PC-9 (cell line): ENCODE results near the gene WSCD2. TPM values are rescaled to one million over a fixed set of nuclear protein-coding genes. Genes with fewer than 3 reads are reported as not detected.

ENCODE experiments used
- BruUV-seq: library from RNA; stranded (reverse); fragments of 400-500 nt; replicated peaks from 2 replicates; lab custom pipeline; 2021; lab: Mats Ljungman, UMichigan
- CTCF ChIA-PET: fragments of 300-600 bp; sonication (Branson Sonifier 250); formaldehyde crosslinking; loops from one replicate; lab custom pipeline; 2022; ENCODE audit warnings: antibody characterized with exemption; lab: Charles Lee
- POLR2A ChIA-PET: fragments of 300-600 bp; sonication (Branson Sonifier 250); formaldehyde crosslinking; loops from one replicate; lab custom pipeline; 2022; ENCODE audit warnings: antibody characterized with exemption; ENCODE audit not compliant: unreplicated experiment; lab: Charles Lee
- DNase-seq, 2 experiments: peaks; one replicate each; pipeline versions ENCODE4 v3.0.0 to v3.0.0-alpha.2; 2015 to 2022; ENCODE audit warnings: mixed read lengths in 1 of 2
- H2AFZ ChIP-seq: fragments of 200-600 bp; sonication (generic); 2 replicates; pipeline ENCODE4 v1.8.1; 2017; ENCODE audit warnings: antibody characterized with exemption
- H3F3A ChIP-seq: fragments of 200-600 bp; sonication (generic); 2 replicates; pipeline ENCODE4 v1.8.1; 2017; ENCODE audit warnings: antibody characterized with exemption, mild to moderate bottlenecking, low read depth; ENCODE audit not compliant: insufficient read depth
- H3K27ac ChIP-seq: fragments of 200-600 bp; sonication (generic); 2 replicates; pipeline ENCODE4 v1.6.1; 2016; ENCODE audit warnings: mixed run types
- H3K27me3 ChIP-seq: fragments of 200-600 bp; sonication (generic); 2 replicates; pipeline ENCODE4 v1.6.1; 2016; ENCODE audit warnings: low read depth, mixed run types; ENCODE audit not compliant: insufficient read depth
- H3K36me3 ChIP-seq: fragments of 200-600 bp; sonication (generic); 2 replicates; pipeline ENCODE4 v1.6.1; 2016; ENCODE audit warnings: low read depth, mixed run types
- H3K4me1 ChIP-seq: fragments of 200-600 bp; sonication (generic); replicated peaks from 2 replicates; pipeline ENCODE4 v1.6.1; 2016; ENCODE audit warnings: mixed run types; ENCODE audit not compliant: insufficient read depth
- H3K4me2 ChIP-seq: fragments of 200-600 bp; sonication (generic); 2 replicates; pipeline ENCODE4 v1.6.1; 2017; ENCODE audit warnings: mixed run types
- H3K4me3 ChIP-seq: fragments of 200-600 bp; sonication (generic); 2 replicates; pipeline ENCODE4 v1.6.1; 2016; ENCODE audit warnings: mixed run types
- H3K79me2 ChIP-seq: fragments of 200-600 bp; sonication (generic); 2 replicates; pipeline ENCODE4 v1.6.1; 2017; ENCODE audit warnings: low read depth, mixed run types
- H3K9me2 ChIP-seq: fragments of 200-600 bp; sonication (generic); 2 replicates; pipeline ENCODE4 v1.8.1; 2017; ENCODE audit warnings: mild to moderate bottlenecking; ENCODE audit not compliant: insufficient read depth
- H3K9me3 ChIP-seq: fragments of 200-600 bp; sonication (generic); 2 replicates; pipeline ENCODE4 v1.8.1; 2016; ENCODE audit warnings: low read depth; ENCODE audit not compliant: insufficient read depth
- H4K20me1 ChIP-seq: fragments of 200-600 bp; sonication (generic); 2 replicates; pipeline ENCODE4 v1.8.1; 2017; ENCODE audit not compliant: insufficient read depth
- CTCF ChIP-seq: fragments of 200-600 bp; sonication (generic); conservative IDR thresholded peaks from 2 replicates; pipeline ENCODE4 v1.6.1; 2017; ENCODE audit warnings: mixed run types, antibody characterized with exemption, mild to moderate bottlenecking, moderate library complexity
- EZH2 ChIP-seq: fragments of 200-600 bp; sonication (generic); IDR thresholded peaks from 2 replicates; pipeline ENCODE4 v1.8.0; 2017; ENCODE audit warnings: antibody characterized with exemption, low read depth
- intact Hi-C: fragments of 100-400 bp; cut with micrococcal nuclease; formaldehyde crosslinking; loops from one replicate; pipeline ENCODE4 v1.10.0; 2022; ENCODE audit not compliant: unreplicated experiment
- total RNA-seq: library from RNA; stranded (reverse); gene quantifications from 2 replicates; pipeline ENCODE4 v1.2.3, GENCODE V29; 2021

The WSCD2 gene
- total RNA-seq, 1 experiment from 2014 or later, result not detected

- POLR2A ChIA-PET, result no interaction called here
- no peak for DNase-seq
Measured at GRCh38 chr12:108094056-108094649, 34.9 kb upstream of the WSCD2 start.

DNA sequence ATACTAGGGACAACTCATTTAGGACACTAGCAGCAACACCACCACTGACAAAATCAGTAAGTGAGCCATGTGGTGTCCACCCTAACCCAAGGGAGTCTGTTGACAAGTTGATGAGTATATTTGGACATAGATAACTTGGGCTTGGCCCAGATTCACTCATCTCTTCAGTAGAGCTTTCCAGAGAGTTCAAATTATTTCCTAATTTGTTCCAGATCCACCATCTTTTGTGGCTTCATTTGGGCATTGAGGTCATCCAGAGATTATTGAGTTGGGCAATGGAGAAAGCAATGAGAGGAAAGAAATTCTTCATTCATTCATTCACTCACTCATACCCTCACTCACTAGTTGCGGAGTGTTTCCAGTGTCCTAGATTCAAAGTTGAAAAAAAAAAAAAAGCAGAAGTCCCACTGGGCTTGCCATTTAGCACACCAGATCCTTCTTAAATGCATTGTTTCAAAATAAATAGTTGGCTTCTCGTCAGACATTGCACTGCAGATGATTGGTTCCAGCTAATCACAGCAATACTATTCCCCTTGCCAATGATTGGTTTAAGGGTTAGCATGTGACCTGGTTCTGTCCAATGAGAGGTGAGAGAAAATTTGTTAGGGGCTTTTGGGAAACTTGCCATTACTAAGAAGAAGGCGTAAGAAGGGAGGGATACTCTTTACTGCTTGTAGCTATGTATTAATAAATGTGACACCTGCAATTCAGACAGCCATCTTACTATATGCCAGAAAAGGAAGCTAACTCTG is 31.8 kb upstream of the WSCD2 start:
- POLR2A ChIA-PET, result no interaction called here

More at GRCh38 chr12:108094056-108094649, 34.9 kb upstream of the WSCD2 start:
- no peak overlapping the region for H2AFZ ChIP-seq
- no peak for TF ChIP-seq CTCF
- no peak for TF ChIP-seq EZH2
- no peak overlapping the region for H3K4me2 ChIP-seq
- no peaks in the 10 kb centered on the region for H3K79me2 ChIP-seq
- H3K4me1 ChIP-seq, result no peaks in the 10 kb centered on the region
- no peaks in the 10 kb centered on the region for H3K9me2 ChIP-seq
- no TSS peak for BruUV-seq
- intact Hi-C loops, result no loop called here
- no peak overlapping the region for H3K27ac ChIP-seq
- peaks cover 53% of the 10 kb centered on the region for H3K27me3 ChIP-seq
- no peaks in the 10 kb centered on the region for H3K9me3 ChIP-seq
- no peaks in the 10 kb centered on the region for H3F3A ChIP-seq
- no peak overlapping the region for H3K4me3 ChIP-seq
- no peaks in the 10 kb centered on the region for H4K20me1 ChIP-seq
- CTCF ChIA-PET, result no interaction called here
- H3K36me3 ChIP-seq, result no peaks in the 10 kb centered on the region

GRCh38 chr12:108098374-108098773 is 30.7 kb upstream of the WSCD2 start:
- no peak overlapping the region for H3K4me3 ChIP-seq
- no peaks in the 10 kb centered on the region for H3K9me3 ChIP-seq
- DNase-seq, result no peak
- no peaks in the 10 kb centered on the region for H4K20me1 ChIP-seq
- H3K4me2 ChIP-seq, result no peak overlapping the region
- intact Hi-C loops, result no loop called here
- H3K4me1 ChIP-seq, result no peaks in the 10 kb centered on the region
- H3K9me2 ChIP-seq, result no peaks in the 10 kb centered on the region
- BruUV-seq, result no TSS peak
- H2AFZ ChIP-seq, result no peak overlapping the region
- no peak overlapping the region for H3K27ac ChIP-seq
- H3K27me3 ChIP-seq, result peaks cover 15% of the 10 kb centered on the region
- H3F3A ChIP-seq, result no peaks in the 10 kb centered on the region
- H3K79me2 ChIP-seq, result no peaks in the 10 kb centered on the region
- no peaks in the 10 kb centered on the region for H3K36me3 ChIP-seq
- ChIA-PET POLR2A (no interaction called here), CTCF (no interaction called here)
- TF ChIP-seq CTCF (no peak), EZH2 (no peak)

More for the DNA sequence above, 31.8 kb upstream of the WSCD2 start:
- no peak overlapping the region for H3K4me2 ChIP-seq
- H3F3A ChIP-seq, result no peaks in the 10 kb centered on the region
- no peak overlapping the region for H2AFZ ChIP-seq
- CTCF ChIA-PET, result no interaction called here
- no peaks in the 10 kb centered on the region for H3K9me3 ChIP-seq
- H3K4me3 ChIP-seq, result no peak overlapping the region
- H3K27ac ChIP-seq, result no peak overlapping the region
- H4K20me1 ChIP-seq, result no peaks in the 10 kb centered on the region
- intact Hi-C loops, result no loop called here
- no peaks in the 10 kb centered on the region for H3K4me1 ChIP-seq
- BruUV-seq, result no TSS peak
- TF ChIP-seq EZH2, result no peak
- no peak for TF ChIP-seq CTCF
- H3K27me3 ChIP-seq, result peaks cover 23% of the 10 kb centered on the region
- H3K36me3 ChIP-seq, result no peaks in the 10 kb centered on the region
- no peak for DNase-seq
- no peaks in the 10 kb centered on the region for H3K9me2 ChIP-seq
- no peaks in the 10 kb centered on the region for H3K79me2 ChIP-seq
